HG03354 (cell line): Measurements from ENCODE around the gene KIF15.
"Not testable (repeated sequence)": the region's sequence is repeated elsewhere in the genome, so short reads cannot be mapped to it uniquely, and the experiment has no call there.

Source experiments
- ATAC-seq: cut with Tn5 transposase; IDR thresholded peaks from one replicate; pipeline ENCODE4 v1.9.1; 2021; ENCODE audit warnings: mild to moderate bottlenecking; ENCODE audit not compliant: unreplicated experiment, poor library complexity, severe bottlenecking

KIF15 gene

DNA sequence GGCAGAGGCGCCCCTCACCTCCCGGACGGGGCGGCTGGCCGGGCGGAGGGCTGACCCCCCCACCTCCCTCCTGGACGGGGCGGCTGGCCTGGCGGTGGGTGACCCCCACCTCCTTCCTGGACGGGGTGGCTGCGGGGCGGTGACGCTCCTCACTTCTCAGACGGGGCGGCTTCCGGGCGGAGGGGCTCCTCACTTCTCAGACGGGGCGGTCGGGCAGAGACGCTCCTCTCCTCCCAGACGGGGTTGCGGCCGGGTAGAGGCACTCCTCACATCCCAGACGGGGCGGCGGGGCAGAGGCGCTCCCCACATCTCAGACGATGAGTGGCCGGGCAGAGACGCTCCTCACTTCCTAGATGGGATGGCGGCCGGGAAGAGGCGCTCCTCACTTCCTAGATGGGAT is 59.6 kb downstream of the KIF15 start:
- not testable (repeated sequence) for ATAC-seq

DNA sequence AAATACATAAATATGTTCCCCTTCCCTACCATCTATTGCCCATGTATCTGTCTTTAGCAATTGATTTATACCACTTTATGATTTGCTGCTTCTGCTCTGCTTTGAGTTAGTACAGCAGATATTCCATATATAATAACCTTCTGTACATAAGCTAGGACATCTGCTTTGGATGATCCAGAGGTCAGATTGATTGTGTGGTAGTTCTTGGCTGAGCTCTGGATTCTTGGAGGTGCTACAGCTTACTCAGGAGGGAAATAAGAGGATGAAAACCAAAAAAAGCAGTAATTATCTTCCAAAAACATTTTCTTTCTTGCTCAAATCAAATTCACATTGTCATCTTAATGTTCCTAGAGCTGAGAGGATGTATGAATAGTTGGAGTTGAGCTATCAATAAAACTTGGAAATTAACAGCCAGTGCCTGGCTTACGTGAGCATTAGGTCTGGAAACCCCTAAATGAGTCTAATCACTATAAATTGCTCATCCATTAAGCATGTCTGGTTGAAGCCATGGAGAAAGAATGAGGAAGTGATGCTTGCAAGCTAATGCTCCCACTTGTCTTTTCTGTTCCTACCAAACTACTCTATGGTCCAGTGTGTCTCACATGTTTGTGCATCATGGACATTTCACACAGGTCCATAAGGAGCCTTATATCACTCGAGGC is 63.8 kb downstream of the KIF15 start:
- ATAC-seq, result no peak

DNA sequence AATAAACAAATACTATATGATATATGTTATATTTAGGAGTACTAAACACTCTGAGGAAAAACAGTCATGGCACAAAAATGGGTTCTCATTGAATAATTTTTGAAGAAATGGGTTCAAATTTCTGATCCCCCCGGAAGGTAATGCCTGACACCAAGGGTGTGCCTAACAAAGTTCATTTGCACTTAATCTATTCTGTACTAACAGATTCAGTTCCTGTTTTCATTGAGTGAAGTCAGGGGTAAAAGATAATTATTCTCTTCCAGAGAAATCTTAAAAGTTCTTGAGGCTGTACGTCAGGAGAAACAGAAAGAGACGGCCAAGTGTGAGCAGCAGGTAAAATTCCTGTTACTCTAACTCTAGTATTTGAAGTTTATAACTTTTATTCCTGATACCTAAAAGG is 65.6 kb downstream of the KIF15 start:
- no peak for ATAC-seq

DNA sequence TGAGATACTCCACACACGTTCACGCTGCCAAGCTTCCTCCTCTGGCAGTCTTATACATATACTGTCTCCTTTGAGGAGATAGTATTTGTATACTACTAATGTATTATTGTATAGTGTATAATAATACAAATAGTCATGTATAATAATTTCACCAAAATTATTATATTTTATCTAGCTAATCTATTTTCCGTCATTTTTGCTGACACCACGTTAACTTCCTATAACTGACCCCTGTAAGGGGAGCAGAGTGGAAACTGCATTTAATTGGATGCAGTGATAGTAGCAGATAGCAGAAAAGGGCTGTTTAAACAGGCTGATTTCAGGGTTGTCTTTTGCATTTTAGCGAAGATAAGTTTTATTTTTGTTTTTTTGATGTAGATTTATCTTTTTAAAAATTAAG is 69.6 kb downstream of the KIF15 start:
- ATAC-seq, result no peak

DNA sequence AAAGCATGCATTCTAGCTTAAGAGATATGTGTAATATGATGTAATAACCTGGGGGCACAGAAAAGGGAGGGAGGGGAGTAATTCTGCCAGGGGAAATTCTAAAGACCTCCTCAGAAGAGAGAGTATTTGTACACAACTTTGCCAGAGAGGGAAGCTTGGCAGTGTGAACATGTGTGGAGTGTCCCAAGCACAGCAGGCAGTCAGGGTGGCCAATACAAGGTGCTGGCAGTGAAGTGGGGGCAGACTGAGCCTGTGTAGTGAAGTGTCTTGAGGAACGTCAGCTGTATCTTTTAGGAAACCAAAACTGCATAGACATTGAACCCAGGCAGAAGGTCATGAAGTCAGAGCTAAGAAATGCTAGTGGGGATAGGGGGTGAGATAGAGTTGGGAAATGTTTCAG is 70.4 kb downstream of the KIF15 start:
- ATAC-seq, result no peak

DNA sequence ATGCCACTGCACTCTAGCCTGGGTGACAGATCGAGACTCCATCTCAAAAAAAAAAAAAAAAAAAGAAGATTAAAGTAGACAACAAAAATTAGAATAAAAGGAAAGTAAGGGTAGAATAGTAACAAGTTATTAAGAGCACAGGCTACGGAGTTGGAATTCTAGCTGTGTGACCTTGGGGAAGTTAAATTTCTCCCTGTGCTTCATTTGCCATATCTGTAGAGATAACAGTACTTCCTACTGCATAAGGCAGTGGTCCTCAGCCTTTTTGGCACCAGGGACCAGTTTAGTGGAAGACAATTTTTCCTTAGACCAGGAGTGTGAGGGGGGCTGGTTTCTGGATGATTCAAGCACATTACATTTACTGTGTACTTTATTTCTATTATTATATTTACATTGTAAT is 71.4 kb downstream of the KIF15 start:
- no peak for ATAC-seq

DNA sequence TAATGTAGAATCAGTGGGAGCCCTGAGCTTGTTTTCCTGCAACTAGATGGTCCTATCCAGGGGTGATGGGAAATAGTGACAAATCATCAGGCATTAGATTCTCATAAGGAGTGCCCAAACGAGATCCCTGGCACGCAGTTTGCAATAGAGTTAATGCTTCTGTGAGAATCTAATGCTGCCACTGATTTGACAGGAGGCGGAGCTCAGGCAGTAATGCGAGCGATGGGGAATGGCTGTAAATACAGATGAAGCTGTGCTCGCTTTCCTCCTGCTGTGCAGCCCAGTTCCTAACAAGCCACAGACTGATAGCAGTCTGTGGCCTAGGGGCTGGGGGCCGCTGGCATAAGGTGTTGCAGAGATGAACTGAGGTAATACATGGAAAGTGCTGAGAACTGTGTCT is 71.8 kb downstream of the KIF15 start:
- ATAC-seq, result no peak

DNA sequence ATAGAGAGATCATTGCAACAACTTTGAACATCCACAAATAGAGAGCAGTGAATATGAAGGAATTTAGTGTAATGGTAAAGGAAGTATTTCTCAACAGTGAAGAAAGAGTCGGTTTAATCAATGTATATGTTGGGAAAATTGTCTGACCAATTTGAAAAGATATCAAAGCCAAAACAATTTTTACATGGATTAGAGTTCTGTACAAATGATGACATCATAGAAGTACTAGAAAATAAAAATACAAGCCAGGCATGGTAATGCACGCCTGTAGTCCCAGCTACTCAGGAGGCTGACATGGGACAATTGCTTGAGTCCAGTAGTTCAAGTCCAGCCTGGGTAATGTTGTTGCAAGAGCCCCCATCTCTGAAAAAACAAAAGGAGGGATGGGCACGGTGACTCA is 74.1 kb downstream of the KIF15 start:
- no peak for ATAC-seq

DNA sequence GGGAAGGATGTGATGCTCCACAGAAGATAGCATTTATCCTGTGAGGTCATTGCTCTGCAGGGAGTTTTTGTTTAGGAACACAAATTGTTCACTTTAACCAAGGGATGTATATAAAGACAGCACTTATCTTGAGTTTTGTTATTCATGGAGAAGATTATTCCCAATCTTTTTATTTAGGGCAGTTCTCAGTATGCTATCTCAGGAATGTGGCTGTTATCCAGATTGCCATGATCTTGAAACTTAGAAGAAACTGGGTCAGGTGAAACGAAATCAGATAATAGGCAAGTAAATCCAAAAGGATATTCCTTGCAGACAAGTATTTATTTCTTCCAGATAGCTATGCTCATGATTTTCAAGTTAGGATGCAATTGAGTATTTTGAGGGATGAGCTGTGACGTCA is 80.8 kb downstream of the KIF15 start:
- ATAC-seq, result no peak

DNA sequence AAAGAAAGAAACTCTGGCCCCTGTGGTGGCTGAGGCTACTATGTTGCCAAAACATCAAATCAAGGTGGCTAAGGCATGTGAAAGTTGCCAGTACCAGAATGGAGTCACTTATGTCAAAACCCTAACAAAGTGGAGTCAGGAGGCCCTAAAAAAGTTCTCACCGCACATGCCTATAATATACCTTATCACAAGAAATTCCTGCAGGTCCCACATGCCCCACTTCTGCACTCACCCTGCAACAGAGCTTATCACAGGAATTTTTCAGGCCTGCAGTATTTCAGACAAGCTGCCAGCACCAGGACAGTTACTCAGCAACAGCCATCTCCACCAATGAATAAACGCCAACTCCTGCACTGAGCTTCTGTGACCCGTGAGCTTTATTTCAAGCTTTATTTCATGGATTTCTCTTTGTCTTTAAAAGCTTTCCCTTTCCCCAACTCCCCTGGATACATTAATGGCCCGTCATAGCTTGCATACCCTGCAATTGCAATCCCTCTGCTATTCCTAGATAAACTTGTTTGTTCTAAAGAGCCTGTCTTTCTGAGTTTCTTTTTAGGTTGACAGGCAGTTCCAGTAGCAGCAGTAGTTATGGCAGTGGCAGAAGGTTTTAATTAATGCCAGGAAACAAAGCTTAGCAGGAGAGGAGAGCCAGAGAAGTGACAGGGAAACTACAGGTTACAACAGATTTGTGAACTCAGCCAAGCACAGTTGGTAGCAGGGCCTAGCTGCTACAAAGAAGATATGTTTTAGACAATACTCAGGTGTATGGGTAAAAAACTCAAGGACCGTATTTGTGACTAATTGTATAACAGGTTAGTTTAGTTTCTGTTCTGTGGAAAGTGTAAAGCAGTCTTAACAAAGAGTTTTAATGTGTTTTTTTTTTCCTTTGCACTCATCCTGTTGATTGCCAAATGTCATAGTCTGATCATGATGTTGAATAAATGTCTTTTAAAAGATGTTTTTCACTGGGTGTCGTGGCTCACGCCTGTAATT is 84.2 kb downstream of the KIF15 start:
- no peak for ATAC-seq

DNA sequence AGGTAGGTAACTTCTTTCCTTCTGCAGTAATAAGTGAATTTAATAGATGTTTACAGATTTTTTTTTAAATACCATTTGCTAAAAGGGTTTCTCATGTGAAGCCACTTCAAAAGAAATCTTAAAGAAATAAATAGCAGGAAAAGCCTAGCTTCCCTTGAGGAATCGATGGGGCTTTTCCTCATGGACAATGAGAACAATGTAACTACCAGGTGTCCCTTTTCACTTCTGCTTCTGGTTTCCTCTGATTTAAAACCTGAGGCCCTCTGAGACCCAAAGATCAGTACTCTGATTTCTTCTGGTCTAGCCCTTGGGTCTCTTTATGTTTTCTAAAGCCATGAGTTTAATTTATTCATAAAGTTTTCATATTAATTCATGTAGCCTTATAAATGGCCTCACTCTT is 87.0 kb downstream of the KIF15 start:
- ATAC-seq, result no peak

DNA sequence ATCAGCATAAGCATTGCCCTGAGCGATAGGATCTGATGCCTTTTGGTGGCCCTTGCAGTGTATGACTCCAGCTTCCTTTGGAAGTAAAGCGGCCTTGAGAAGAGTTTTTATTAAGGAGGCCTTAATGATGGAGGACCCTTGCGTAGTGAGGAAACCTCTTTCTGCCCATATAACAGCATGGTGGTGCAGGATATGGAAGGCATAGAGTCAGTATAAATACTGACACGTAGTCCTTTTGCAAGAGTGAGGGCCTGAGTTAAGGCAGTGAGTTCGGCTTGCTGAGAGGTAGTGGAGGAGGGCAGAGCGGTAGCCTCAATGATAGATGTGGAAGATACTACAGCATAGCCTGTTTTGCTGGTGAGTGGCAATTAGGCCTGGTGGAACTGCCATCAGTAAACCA is 95.1 kb downstream of the KIF15 start:
- ATAC-seq, result not testable (repeated sequence)

DNA sequence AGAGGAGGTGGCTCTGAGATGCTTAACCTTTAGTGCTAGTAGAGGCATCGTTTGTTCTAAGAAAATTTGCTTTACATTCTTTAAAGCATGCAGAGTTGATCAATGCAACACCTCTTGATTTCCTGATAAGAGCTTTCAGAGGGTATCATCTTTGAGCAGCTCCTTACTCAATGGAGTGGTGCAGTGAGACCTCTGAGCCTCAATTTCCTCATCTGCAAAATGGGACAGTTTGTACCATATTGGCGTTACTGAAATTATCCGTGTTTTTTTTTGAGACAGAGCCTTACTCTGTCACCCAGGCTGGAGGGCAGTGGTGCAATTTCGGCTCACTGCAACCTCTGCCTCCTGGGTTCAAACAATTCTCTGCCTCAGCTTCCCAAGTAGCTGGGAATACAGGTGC is 98.5 kb downstream of the KIF15 start:
- no peak for ATAC-seq

DNA sequence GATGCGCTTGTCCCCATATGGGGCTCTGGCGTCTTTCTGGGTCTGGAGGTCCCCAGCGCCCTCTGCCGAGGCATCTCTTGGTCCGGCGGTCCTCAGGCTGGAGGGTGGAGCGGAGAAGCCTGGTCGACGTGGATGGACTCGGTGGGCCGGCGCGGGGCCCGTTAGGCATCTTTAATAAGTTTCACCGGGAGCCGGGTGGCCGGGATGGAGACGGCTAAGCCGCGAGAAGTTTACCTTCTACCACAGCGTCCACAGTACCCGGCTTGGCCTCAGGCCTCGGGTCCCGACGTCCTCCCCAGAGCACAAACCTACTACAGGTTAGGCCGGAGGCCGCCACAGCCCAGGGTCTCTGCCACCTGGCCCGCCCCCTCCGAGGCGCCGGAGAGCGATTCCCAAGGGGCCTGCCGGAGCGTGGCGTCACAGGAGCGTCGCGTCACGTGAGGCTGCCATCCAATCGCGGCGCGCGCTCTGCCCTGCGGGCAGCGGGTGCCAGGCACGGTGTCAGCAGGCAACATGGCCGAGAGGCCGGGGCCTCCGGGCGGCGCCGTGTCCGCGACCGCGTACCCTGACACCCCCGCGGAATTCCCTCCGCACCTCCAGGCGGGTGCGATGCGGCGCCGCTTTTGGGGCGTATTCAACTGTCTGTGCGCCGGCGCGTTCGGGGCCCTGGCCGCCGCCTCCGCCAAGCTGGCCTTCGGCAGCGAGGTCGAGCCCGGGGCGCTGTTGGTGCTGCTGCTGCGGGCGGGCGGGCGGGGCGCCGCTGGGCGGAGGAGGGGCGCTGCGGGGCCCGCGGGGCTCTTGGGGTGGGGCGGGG is 100.0 kb downstream of the KIF15 start, which contains the start of gene TMEM42:
Gene TMEM42, plus strand, starts transcription at position 501 of the 814 bp plus-strand sequence. Its CDS starts 13 bp downstream, at position 514.
- peak; percentile 93 for ATAC-seq

DNA sequence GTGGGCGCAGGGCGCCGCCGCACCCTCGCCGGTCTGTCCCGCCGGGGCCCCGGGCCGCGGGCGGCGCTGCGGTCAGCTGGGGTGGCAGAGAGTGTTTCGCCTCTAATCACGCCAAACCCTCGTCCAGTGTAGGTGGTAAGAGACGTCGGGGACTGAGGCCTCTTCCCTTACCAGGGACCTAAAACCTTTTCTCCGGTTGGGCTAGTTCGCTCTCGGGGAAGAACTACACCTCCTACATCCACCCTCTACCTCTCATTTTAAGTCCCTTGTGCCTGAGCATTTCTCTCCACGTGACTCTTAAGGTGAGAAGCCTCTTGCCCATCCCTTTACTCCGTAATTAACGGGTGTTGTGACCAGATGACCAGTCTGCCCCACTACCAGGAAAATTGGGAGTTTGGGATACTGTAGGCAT is 100.6 kb downstream of the KIF15 start:
- ATAC-seq, result peak; percentile 40

DNA sequence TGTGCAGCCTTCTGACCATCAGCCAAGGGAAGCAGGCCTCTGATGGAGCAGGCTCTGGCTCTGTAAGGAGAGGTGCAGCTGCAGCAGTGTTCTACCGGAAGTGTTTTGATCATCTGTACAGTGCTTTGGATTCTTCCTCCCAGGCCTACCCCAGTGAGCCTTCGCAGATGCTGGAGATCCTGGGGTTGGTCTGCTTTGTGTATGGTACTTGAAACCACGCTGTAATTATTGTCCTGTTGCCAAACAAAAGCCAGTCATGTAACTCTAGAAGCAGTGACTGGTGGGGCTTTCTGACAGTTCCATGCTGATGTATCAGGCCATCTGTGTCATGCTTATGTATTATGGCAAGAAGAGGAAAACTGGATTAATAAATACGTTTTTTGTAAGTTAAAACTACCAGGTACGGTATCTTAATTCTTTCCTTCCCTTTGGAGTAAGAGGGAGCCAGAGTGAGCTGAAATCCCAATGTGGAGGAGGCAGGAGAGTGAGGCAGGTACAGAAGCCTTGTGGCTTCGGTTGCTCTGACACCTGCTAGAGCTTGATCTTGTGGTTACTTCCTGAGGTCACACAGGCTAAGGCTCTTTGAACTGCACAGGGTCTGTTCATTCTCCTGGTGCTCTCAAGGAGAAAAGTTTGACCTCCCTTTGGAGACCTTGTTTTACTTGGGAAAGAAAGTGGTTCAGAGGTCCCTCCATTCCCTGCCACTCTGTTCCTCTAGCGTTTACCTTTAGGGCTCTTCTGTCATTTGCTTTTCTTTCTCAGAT is 103.9 kb downstream of the KIF15 start:
- no peak for ATAC-seq

DNA sequence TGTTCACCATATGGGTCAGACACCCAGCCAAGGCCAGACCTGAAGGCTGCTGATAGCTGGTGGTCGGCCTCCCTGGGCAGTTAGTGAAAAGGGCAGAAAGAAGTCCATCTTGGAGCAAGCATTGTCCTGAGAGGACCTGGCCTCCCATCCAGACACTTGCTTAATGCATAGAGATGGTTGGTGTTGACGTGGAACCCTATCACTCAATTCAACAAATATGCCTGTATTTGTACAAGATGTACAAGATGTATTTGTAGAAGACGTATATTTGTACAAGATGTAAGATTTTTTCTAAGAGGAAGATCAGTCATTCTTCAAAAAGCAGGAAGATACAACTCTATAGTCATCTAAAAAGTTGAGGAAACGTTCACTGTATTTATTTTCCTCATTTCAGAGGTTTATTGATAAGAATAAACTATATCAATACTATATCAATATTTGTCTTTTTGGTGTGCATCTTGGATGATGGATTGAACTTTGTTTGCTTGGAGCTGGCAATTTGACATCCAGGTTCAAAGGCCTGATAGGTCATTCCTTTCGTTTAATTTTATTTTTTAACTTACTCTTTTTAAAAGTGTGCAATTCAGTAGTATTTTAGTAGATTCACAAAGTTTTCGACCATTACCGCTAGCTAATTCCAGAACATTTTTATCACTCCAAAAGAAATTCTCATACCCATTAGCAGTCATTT is 106.0 kb downstream of the KIF15 start:
- no peak for ATAC-seq

DNA sequence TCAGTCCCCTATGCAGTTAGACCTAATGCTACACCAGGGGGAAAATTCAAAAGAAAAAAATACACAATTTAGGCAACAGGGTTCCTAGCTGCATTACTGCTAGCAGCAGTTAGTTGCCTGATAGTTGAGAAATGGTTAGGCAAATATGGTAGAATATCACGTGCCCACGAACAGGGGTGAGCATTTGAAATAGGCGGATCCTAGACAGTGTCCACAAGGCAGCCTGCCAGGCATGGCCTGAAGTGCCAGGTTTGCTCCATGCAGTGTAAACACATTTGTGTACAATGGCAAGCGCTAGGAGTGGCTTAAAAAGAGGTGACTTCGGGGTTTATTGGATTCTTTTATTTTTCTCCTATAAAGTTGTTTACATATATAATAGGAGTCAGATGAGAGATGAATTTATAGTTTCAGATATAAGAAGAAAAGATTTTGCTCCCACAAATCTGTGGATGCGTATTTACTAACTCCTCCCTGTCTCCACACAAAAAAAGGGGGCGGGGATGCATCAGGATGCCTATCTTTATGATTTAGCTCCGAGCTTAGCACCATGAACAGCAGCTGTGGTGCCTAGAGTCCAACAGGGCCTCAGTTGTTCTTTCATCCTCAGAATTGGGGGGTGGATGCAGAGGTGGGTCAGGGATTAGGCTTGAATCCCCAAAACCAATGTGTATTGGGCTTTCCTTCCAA is 108.9 kb downstream of the KIF15 start:
- ATAC-seq, result no peak
